ENCODE results near the gene PDIA5. TPM values are rescaled to one million over a fixed set of nuclear protein-coding genes. Genes with fewer than 3 reads are reported as not detected.

PDIA5 gene
- total and polyA plus RNA-seq, 2 of the 4 experiments (the other 2 are of a cell fraction) = 19.4 to 42.0 TPM

- CTCF ChIA-PET = no interaction called here
These were observed 4.8 kb downstream of the PDIA5 start for GRCh38 chr3:123071581-123071980.

More at GRCh38 chr3:123071581-123071980, 4.8 kb downstream of the PDIA5 start:
- H3K4ac ChIP-seq (ENCODE audit: low read depth, low read length) = no peak overlapping the region
- H3K18ac ChIP-seq (ENCODE audit: low read depth, low read length) = no peak overlapping the region
- no peak overlapping the region for H2AK5ac ChIP-seq (ENCODE audit: low read depth, low read length)
- ATAC-seq (ENCODE audit: low read depth) (no peak), DNase-seq (no peak)
- no peak overlapping the region for H2BK20ac ChIP-seq (ENCODE audit: low read depth, low read length)
- H3K4me1 ChIP-seq (ENCODE audit: control insufficient read depth, insufficient read depth, low read length) = peaks cover 9% of the 10 kb centered on the region
- H3K9me1 ChIP-seq (ENCODE audit: insufficient read depth, low read length) = peaks cover 24% of the 10 kb centered on the region
- no peak overlapping the region for H3K9ac ChIP-seq (ENCODE audit: low read depth, low read length)
- H3K14ac ChIP-seq (replicated peaks; ENCODE audit: low read depth, low read length) = no peak overlapping the region
- H3K9me3 ChIP-seq (ENCODE audit: control insufficient read depth, insufficient read depth, low read length) = no peaks in the 10 kb centered on the region
- H3K36me3 ChIP-seq (ENCODE audit: control insufficient read depth, insufficient read depth, low read length) = no peaks in the 10 kb centered on the region
- H3K27me3 ChIP-seq (ENCODE audit: control insufficient read depth, insufficient read depth, low read length) = no peaks in the 10 kb centered on the region
- no peak overlapping the region for H3K4me2 ChIP-seq (ENCODE audit: low read depth, low read length)
- H2BK15ac ChIP-seq (ENCODE audit: low read depth, low read length) = no peak overlapping the region
- intact Hi-C loops (cut with micrococcal nuclease) = no loop called here
- dilution Hi-C loops (cut with HindIII; ENCODE audit: low sequenced_read_pairs, unreplicated experiment) = no loop called here
- POLR2A ChIA-PET (ENCODE audit: unreplicated experiment) = no interaction called here
- H2BK120ac ChIP-seq (ENCODE audit: low read depth, low read length) = no peak overlapping the region
- H4K8ac ChIP-seq (ENCODE audit: low read depth in 2 of 2, low read length in 2 of 2) = no peak overlapping the region
- H4K20me1 ChIP-seq (ENCODE audit: insufficient read depth, low read length) = peaks cover 70% of the 10 kb centered on the region
- H2AK9ac ChIP-seq (replicated peaks; ENCODE audit: low read depth, low read length, poor library complexity) = no peak overlapping the region
- H3K56ac ChIP-seq (ENCODE audit: extremely low read depth, insufficient read depth, low read length) = no peak overlapping the region
- H2AFZ ChIP-seq (replicated peaks; ENCODE audit: low read length, poor library complexity) = no peak overlapping the region
- H3K79me1 ChIP-seq (ENCODE audit: low read depth in 1 of 2, low read length in 2 of 2) = peaks cover 40 to 81% of the 10 kb centered on the region in 2 experiments
- no peak overlapping the region for H4K5ac ChIP-seq (ENCODE audit: low read depth, low read length)
- no peak overlapping the region for H2BK5ac ChIP-seq (ENCODE audit: low read depth, low read length, poor library complexity, severe bottlenecking)
- H3K23ac ChIP-seq (ENCODE audit: low read depth, low read length) = no peak overlapping the region
- in situ Hi-C loops (cut with MboI; ENCODE audit: low sequenced_read_pairs) = no loop called here
- BruUV-seq (replicated peaks) = no TSS peak
- H3K27ac ChIP-seq (ENCODE audit: insufficient read depth, low read length) = no peak overlapping the region
- no peak overlapping the region for H4K91ac ChIP-seq (ENCODE audit: insufficient read depth, low read depth, low read length)
- WGBS, 2 experiments (ENCODE audit: extremely low coverage in 2 of 2, insufficient read length in 1 of 2) = 80% methylated on average over 1 of the region's 7 CpGs; no CpG with 5 or more reads in 1 of the 2 experiments
- no peak overlapping the region for H3K4me3 ChIP-seq (ENCODE audit: insufficient read depth, low read depth, low read length)
- no peak for TF ChIP-seq MAFK (IDR thresholded peaks at IDR 0.05; ENCODE audit: low read depth, low read length)
- no peak for TF ChIP-seq RAD21 (IDR thresholded peaks at IDR 0.05; ENCODE audit: low read length)
- TF ChIP-seq MXI1 (IDR thresholded peaks at IDR 0.05; ENCODE audit: borderline replicate concordance, low read depth, low read length) = no peak
- no peak for TF ChIP-seq RFX5 (IDR thresholded peaks at IDR 0.05; ENCODE audit: low read depth, low read length)
- TF ChIP-seq CEBPB (IDR thresholded peaks at IDR 0.05; ENCODE audit: low read depth, low read length) = no peak
- TF ChIP-seq MAZ (IDR thresholded peaks at IDR 0.05; ENCODE audit: borderline replicate concordance, low read depth, low read length) = no peak
- TF ChIP-seq CHD1 (IDR thresholded peaks at IDR 0.05; ENCODE audit: low read depth, low read length) = no peak
- no peak for TF ChIP-seq POLR2A (IDR thresholded peaks at IDR 0.05; ENCODE audit: low read depth, low read length)
